Skin epidermis (tissue), 12 donors: ENCODE measurements around the gene ASTN1.

Experiments
- H3K27ac ChIP-seq, 21 experiments: fragments of 200-600 bp; sonication (generic) in 11 of 21; one replicate each; pipeline ENCODE4 v1.5.0; 2020; ENCODE audit warnings: mild to moderate bottlenecking in 3 of 21, inconsistent platforms in 2 of 21, moderate library complexity in 2 of 21
- H3K4me3 ChIP-seq, 7 experiments: fragments of 200-600 bp; sonication (generic) in 2 of 7; one replicate each; pipeline ENCODE4 v1.5.0; 2020; ENCODE audit warnings: inconsistent platforms in 2 of 7, mild to moderate bottlenecking in 2 of 7, moderate library complexity in 1 of 7

The ASTN1 gene

GRCh38 chr1:176815621-176816020, 348.9 kb downstream of the ASTN1 start:
- H3K4me3 ChIP-seq, result no peak overlapping the region
- H3K27ac ChIP-seq, result no peak overlapping the region

- Histone ChIP-seq H3K4me3 (no peak overlapping the region), H3K27ac (peak overlapping the region in 1 of 21 experiments; percentile 46)
Observed at GRCh38 chr1:176811511-176812288, 352.8 kb downstream of the ASTN1 start.

GRCh38 chr1:176809292-176809691, 355.2 kb downstream of the ASTN1 start:
- H3K4me3 ChIP-seq, result no peak overlapping the region

More at GRCh38 chr1:176809292-176809691, 355.2 kb downstream of the ASTN1 start:
- H3K27ac ChIP-seq, result no peak overlapping the region
